ENCODE measurements around the gene SPATA20. TPM values are rescaled to one million over a fixed set of nuclear protein-coding genes. Genes with fewer than 3 reads are reported as not detected.

The SPATA20 gene
- total and polyA plus RNA-seq, 2 of the 8 experiments (the other 6 are each of a cell fraction or from before 2014, with no cell fraction given) = 16.2 to 17.5 TPM

DNA sequence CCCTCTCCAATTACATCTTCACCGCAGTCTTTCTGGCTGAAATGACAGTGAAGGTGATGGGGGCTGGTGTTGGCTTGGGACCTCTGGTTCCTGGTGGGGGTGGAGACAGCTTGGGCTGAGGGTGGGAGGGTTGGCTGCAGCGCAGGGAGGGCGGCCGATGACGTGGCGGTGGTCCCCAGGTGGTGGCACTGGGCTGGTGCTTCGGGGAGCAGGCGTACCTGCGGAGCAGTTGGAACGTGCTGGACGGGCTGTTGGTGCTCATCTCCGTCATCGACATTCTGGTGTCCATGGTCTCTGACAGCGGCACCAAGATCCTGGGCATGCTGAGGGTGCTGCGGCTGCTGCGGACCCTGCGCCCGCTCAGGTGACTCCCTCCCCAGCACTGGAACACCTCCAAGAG, 55.9 kb downstream of the SPATA20 start:
- ChIA-PET POLR2A (ENCODE audit: partially characterized antibody) (no interaction called here), CTCF (ENCODE audit: partially characterized antibody) (interaction anchor here (0.6 to 19.7 kb wide), 15 partner anchors 9 to 100 kb away, joined by 3 to 300 read pairs (median 5); partner anchors contain the start of genes ABCC3, EPN3 and SPATA20)
- Histone ChIP-seq H2BK12ac (ENCODE audit: low read depth, low read length) (no peak overlapping the region), H3K79me2 (ENCODE audit: control insufficient read depth in 1 of 2, insufficient read depth in 2 of 2, low read length in 2 of 2) (no peaks in the 10 kb centered on the region), H3K23ac (ENCODE audit: insufficient read length) (no peak overlapping the region), H4K91ac (replicated peaks; ENCODE audit: insufficient read length, low read length) (no peak overlapping the region), H3K18ac (ENCODE audit: extremely low read depth, low read length) (no peak overlapping the region), H3K4me1 (replicated peaks in 1 of 4; ENCODE audit: control insufficient read depth in 3 of 4, insufficient read depth in 4 of 4, low read length in 3 of 4) (peaks cover 0 to 10% (median 1%) of the 10 kb centered on the region in 4 experiments; a peak in 5 of 7 replicates), H3K4me2 (ENCODE audit: insufficient read depth in 1 of 2, low read depth in 2 of 2, low read length in 2 of 2) (no peak overlapping the region), H3K14ac (ENCODE audit: insufficient read length) (no peak overlapping the region), H3K27me3 (replicated peaks in 1 of 4; ENCODE audit: control insufficient read depth in 3 of 4, extremely low read depth in 1 of 4, insufficient read depth in 3 of 4, low read length in 3 of 4) (no peaks in the 10 kb centered on the region), H2BK20ac (ENCODE audit: low read length) (no peak overlapping the region), H2BK5ac (ENCODE audit: low read depth, low read length) (no peak overlapping the region), H3K9me3 (ENCODE audit: insufficient read depth in 2 of 2, low read depth in 1 of 2, low read length in 1 of 2) (no peaks in the 10 kb centered on the region), H3K23me2 (ENCODE audit: low read depth, low read length) (no peaks in the 10 kb centered on the region), H3K4ac (replicated peaks; ENCODE audit: insufficient read length, low read depth, low read length) (no peak overlapping the region), H3K79me1 (ENCODE audit: low read depth, low read length) (no peaks in the 10 kb centered on the region), H3K27ac (ENCODE audit: low read depth, low read length) (no peak overlapping the region), H4K8ac (ENCODE audit: extremely low read depth, insufficient read depth, low read length) (no peak overlapping the region; the same call in 1 of the 2 replicates), H3K4me3 (ENCODE audit: extremely low read depth in 1 of 4, insufficient read depth in 2 of 4, low read depth in 3 of 4, low read length in 4 of 4) (no peak overlapping the region), H2BK15ac (ENCODE audit: low read length) (no peak overlapping the region), H3K9ac (replicated peaks in 1 of 4; ENCODE audit: extremely low read depth in 1 of 4, low read depth in 3 of 4, low read length in 3 of 4) (no peak overlapping the region), H2AK5ac (ENCODE audit: low read depth, low read length) (no peak overlapping the region), H3K56ac (replicated peaks; ENCODE audit: insufficient read length, low read depth, low read length) (no peak overlapping the region), H4K5ac (ENCODE audit: insufficient read length, low read depth, low read length) (no peak overlapping the region), H2BK120ac (replicated peaks; ENCODE audit: low read depth, low read length) (no peak overlapping the region), H3K36me3 (ENCODE audit: control insufficient read depth in 2 of 4, insufficient read depth in 4 of 4, low read length in 3 of 4) (no peaks in the 10 kb centered on the region), H2AFZ (ENCODE audit: low read length) (no peak overlapping the region), H4K20me1 (replicated peaks in 1 of 2; ENCODE audit: control insufficient read depth in 1 of 2, insufficient read depth in 2 of 2, low read length in 2 of 2) (no peaks in the 10 kb centered on the region)
- DNase-seq (ENCODE audit: low read depth in 1 of 2, low spot score in 2 of 2) = no peak
- FAIRE-seq = no peak
- 93% methylated on average over 17 of the region's 18 CpGs; no CpG with 5 or more reads in 1 of the 2 experiments for WGBS, 2 experiments (ENCODE audit: extremely low coverage in 1 of 2, insufficient coverage in 1 of 2, insufficient read length in 1 of 2, insufficient replicate concordance in 2 of 2, low coverage in 1 of 2, low lambda C conversion rate in 2 of 2, missing lambda C conversion rate in 1 of 2)
- TF ChIP-seq CREB1 (IDR thresholded peaks at IDR 0.05) (no peak), JUND (IDR thresholded peaks at IDR 0.05; ENCODE audit: low read length) (no peak), CTBP2 (IDR thresholded peaks at IDR 0.05; ENCODE audit: borderline replicate concordance, insufficient read depth, insufficient read length, low read length) (no peak), SP4 (IDR thresholded peaks at IDR 0.05; ENCODE audit: low read length) (no peak), TBP (IDR thresholded peaks at IDR 0.05; ENCODE audit: low read depth, low read length) (no peak), SP1 (IDR thresholded peaks at IDR 0.05; ENCODE audit: low read depth, low read length) (no peak), POU5F1 (IDR thresholded peaks at IDR 0.05; ENCODE audit: low read depth, low read length) (no peak), CEBPB (IDR thresholded peaks at IDR 0.05; ENCODE audit: low read depth, low read length) (no peak), RAD21 (IDR thresholded peaks at IDR 0.05 in 1 of 2, conservative IDR thresholded peaks at IDR 0.05 in 1 of 2; ENCODE audit: low read depth in 2 of 2, low read length in 2 of 2) (no peak), JUN (IDR thresholded peaks at IDR 0.05; ENCODE audit: low read depth, low read length) (no peak), KDM1A (IDR thresholded peaks at IDR 0.05; ENCODE audit: borderline replicate concordance, low read length) (no peak), PHF8 (conservative IDR thresholded peaks at IDR 0.05; ENCODE audit: low read depth, low read length) (no peak), YY1 (IDR thresholded peaks at IDR 0.05; ENCODE audit: low read depth, low read length) (no peak)
- TF ChIP-seq, protein P1, sequence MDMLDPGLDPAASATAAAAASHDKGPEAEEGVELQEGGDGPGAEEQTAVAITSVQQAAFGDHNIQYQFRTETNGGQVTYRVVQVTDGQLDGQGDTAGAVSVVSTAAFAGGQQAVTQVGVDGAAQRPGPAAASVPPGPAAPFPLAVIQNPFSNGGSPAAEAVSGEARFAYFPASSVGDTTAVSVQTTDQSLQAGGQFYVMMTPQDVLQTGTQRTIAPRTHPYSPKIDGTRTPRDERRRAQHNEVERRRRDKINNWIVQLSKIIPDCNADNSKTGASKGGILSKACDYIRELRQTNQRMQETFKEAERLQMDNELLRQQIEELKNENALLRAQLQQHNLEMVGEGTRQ (IDR thresholded peaks at IDR 0.05; ENCODE audit: low read length) = no peak
